SU-DHL-6 (cell line): ENCODE measurements around the gene RHEBL1.

Experiments
- EZH2phosphoT487 ChIP-seq: fragments of 200-600 bp; sonication (generic), shearing (Covaris generic); conservative IDR thresholded peaks from 2 replicates; pipeline ENCODE4 v1.6.1; 2018; ENCODE audit warnings: mild to moderate bottlenecking, antibody characterized with exemption, low read length, moderate library complexity, mixed read lengths
- TF ChIP-seq, protein P1 (sequence below): fragments of 200-600 bp; sonication (generic); IDR thresholded peaks from one replicate; pipeline ENCODE4 v1.5.1; 2017; ENCODE audit warnings: antibody characterized with exemption, mild to moderate bottlenecking, low read length, moderate library complexity; ENCODE audit not compliant: insufficient read depth, poor library complexity, severe bottlenecking

- TF ChIP-seq, protein P1, sequence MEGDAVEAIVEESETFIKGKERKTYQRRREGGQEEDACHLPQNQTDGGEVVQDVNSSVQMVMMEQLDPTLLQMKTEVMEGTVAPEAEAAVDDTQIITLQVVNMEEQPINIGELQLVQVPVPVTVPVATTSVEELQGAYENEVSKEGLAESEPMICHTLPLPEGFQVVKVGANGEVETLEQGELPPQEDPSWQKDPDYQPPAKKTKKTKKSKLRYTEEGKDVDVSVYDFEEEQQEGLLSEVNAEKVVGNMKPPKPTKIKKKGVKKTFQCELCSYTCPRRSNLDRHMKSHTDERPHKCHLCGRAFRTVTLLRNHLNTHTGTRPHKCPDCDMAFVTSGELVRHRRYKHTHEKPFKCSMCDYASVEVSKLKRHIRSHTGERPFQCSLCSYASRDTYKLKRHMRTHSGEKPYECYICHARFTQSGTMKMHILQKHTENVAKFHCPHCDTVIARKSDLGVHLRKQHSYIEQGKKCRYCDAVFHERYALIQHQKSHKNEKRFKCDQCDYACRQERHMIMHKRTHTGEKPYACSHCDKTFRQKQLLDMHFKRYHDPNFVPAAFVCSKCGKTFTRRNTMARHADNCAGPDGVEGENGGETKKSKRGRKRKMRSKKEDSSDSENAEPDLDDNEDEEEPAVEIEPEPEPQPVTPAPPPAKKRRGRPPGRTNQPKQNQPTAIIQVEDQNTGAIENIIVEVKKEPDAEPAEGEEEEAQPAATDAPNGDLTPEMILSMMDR: no peak
- TF ChIP-seq EZH2phosphoT487: no peak
Measured at GRCh38 chr12:49023812-49024211, 46.0 kb downstream of the RHEBL1 start.
